Activated naive CD4-positive, alpha-beta T cell treated with Interleukin-2 at 50 U/mL for 16 hours (primary cell): ENCODE measurements around the gene SERPIND1.
A peak's percentile ranks its signal among the peaks of the same experiment; 100 is the strongest.
"Not testable (repeated sequence)": the region's sequence is repeated elsewhere in the genome, so short reads cannot be mapped to it uniquely, and the experiment has no call there.

Experiments used
- DNase-seq: peaks from one replicate; pipeline ENCODE4 v3.0.0-alpha.2; 2020

SERPIND1 gene

GRCh38 chr22:20773793-20774212, at the start of gene SERPIND1:
SERPIND1 (plus strand) TSS chr22:20774113; CDS start chr22:20779313, 5,200 bp downstream.
- DNase-seq: no peak

DNA sequence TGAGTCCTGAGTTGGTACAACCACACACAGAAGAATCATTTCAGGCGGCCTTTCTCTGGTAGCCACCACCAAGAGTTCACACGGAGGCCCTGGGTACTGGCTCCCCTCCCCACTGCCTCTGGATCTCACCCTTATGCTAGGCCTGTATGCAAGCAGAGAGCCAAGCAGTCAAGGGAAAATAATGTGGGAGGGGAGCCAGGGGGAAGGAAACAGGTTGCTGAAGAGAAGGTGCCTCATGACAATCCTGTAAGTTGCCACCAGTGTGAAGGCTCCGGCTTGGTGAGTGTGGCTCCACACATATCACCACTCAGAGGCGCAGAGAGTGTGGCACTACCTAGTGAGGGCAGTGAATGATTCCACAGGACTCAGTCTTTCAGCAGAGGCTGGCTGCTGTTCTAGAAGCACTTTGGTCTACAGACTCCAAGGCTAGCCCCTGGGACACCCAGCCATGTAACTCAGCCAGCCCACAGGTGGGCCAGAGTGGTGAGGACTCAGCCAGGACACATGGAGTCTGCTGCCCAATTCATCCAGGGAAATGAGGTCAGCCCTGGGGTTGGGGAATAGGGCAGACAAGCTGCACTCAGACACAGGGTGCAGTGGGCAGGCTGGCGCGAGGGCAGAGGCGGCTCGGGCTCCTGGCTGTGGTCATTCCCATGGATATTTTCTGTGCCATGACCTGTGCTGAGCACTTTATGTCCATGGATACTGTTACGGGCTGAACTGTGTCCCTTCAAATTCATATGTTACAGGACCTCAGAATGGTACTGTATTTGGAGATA, 49.0 kb upstream of the SERPIND1 start:
- DNase-seq: no peak

- DNase-seq: no peak
Measured at GRCh38 chr22:20725987-20726558, 47.8 kb upstream of the SERPIND1 start.

DNA sequence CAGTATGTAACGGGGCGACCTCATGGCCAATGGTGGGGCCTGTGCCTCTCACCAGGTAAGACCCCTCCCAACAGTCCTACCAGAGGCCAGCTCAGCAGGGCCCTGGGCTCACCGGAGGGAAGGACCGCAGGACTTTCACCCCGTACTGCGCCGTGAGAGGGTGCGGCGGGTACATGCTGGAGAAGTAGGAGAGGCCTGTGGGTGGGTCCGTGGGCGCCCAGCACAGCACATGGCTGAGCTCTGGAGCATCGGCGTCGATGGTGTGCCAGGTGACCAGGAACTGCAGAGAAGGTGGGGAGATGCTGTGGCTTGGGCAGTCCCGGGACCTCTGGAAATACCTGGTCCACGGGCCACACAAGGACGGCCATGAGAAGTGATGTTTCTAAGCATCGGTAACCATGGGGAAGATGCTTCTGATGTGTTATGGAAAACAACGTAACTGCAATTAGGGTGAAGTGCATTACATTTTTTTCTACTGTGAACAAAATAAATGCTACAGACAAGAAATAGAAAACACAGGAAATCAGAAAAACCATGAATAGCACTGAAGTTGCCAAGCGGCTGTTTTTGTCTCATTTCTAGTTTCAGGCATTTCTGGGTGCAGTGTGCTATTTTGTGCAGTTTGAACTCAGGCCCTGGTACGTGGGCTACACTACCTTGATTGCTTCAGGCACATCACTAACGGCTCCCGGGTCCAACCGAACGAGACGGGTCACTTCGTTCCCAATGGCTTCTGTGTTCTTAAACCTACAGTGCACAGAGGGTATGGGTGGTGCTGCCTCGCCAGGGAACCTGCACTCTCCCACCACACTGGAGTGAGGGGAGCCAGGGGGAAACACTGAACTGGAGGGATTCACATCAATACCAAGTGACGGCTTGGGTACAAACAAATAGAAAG, 46.5 kb upstream of the SERPIND1 start:
- DNase-seq: no peak

GRCh38 chr22:20728523-20729190, 45.3 kb upstream of the SERPIND1 start:
- no peak for DNase-seq

DNA sequence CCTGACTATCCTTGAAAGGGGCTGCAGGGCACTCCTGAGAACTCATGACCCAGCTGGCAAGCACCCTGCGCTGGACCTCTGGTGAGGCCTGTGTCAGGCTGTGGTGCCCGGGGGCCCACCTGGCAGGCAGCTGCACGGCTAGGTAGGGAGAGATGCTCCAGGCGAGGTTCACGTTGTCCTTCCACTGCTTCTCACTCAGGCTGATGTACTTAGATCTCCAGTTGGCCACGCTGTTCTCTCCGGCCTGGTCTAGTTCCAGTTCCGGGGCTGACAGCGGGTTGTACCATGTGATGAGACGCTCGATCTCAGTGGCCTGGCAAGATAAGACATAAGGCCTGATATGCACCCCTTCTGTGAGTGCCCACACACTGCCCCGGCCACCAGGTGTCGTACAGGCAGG, 44.7 kb upstream of the SERPIND1 start:
- DNase-seq: no peak

DNA sequence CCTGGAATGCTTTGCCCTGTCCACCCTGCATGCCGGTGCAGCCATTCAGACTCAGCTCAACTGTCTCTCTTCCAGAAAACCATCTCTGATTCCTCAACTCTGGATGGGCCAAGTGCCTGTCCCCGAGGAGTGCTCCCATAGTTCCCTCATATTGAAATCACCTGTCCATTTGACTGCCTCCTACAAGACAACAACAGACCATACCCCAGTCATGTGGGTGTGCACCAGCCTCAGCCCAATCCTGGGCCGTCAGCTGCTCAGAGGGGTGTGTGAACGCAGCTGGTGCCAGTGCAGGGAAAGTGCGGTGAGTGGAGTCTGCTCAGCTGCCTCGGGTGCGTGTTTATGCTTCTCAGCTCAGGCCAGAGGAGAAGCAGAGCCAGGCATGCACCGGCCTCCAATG, 41.5 kb upstream of the SERPIND1 start:
- DNase-seq: not testable (repeated sequence)

DNA sequence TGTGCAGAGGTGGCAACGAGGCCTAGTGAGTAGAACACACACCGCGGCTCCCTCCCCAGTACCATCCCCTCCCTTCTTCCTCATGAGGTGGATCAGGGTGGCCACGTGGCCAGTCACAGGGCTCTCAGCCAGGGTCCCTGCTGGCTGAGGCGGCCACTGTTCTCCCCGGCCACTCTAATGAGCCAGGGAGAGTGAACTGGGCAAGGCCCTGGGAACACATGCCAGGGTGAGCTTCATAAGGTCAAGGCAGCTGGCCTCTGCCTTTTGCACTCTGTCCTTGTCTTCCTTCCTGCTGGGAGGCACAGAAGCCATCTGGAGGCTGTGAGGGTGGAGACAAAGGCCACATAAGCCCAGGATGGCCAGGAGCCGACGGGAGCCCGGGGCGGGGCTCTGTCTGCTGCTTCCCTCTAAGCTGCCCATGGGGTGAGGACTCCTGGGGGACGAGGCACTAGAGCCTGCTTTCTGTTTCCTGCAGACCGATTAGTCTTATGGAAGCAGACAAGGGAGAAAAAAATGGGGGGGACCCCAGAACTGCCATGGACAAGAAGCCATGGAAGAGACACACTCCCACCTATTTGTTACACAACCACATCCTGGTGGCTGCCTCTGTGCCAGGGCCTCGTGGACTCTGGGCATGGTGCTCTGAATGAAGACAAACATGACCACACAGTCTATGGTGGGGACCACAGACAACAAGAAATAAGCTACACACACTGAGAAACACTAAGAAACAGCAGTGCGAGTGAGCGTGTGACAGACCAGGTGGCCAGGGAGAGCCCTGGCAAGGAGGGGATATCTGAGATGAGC, 38.4 kb upstream of the SERPIND1 start:
- DNase-seq: not testable (repeated sequence)

DNA sequence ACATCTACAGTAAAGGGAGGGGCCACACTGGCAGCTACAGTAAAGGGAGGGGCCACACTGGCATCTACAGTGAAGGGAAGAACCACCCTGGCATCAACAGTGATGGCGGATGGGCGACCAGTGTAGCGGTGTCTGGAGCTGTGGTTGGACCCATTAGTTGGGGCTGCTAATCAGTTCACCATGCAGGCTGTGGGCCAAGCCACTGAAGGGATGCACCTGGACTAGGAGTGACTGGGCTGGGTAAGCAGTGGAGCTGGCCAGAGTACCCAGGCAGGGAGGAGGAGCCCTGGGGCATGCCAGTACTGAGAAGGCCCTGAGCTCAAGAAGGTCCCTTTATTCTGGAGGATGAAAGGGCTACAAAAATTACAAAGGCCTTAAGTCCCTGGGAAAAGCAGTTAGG, 37.0 kb upstream of the SERPIND1 start:
- not testable (repeated sequence) for DNase-seq

DNA sequence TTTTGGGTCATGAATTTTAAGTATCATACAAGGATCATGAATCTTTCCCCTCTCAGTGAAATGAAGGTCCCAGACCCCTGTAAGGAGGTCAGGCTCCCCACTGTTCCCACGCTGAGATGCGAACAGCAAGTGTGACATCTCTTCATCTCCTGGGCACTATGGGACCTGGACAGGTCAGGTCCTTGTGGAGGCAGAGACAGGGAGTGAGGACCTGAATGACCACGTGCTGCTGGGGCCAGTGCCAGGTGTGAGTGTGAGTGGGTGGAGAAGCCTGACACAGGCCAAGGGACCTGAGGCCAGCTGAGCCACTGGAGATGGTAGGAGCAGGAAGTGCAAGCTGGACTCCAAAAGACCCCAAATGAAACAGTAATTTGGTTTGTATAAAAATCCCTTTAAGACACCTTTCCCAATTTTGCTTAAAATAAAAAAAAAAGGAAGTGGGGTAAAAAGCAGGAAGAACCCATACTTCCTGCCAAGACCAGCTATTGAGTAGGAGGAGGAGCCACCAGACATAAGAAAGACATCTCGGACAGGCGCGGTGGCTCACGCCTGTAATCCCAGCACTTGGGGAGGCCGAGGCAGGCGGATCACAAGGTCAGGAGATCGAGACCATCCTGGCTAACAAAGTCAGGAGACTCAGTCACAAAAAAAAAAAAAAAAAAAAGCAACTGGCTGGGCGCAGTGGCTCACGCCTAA, 35.4 kb upstream of the SERPIND1 start:
- DNase-seq: no peak

GRCh38 chr22:20740222-20740951, 33.5 kb upstream of the SERPIND1 start:
- DNase-seq: no peak

DNA sequence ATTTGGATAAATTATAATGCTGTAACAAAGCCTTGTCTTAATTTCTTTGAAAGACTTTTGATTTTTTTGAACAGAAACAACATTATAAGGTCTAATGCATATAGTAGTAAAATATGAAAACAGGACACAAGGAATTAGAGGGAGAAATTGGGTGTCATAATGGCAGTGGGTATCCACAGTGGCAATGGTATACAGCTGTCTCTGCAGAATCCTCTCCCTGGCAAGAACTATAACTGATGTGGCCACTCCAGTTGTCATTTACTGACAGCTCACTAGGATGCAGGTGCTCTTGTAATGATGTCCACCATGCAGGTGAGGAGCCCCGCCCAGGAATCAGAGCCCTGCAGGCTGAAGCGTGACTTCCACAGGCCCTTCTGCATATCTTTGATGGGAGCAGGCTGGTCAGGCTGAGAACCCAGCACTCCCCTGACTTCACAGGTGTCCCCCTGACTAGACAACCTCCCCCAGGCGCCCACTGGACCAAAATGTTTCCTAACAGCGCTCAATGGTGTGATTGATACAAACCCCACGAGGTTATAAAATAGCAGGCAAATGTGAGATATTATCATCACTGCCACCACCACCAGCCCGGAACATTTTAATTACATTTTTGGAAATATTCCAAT, 32.8 kb upstream of the SERPIND1 start:
- no peak for DNase-seq

DNA sequence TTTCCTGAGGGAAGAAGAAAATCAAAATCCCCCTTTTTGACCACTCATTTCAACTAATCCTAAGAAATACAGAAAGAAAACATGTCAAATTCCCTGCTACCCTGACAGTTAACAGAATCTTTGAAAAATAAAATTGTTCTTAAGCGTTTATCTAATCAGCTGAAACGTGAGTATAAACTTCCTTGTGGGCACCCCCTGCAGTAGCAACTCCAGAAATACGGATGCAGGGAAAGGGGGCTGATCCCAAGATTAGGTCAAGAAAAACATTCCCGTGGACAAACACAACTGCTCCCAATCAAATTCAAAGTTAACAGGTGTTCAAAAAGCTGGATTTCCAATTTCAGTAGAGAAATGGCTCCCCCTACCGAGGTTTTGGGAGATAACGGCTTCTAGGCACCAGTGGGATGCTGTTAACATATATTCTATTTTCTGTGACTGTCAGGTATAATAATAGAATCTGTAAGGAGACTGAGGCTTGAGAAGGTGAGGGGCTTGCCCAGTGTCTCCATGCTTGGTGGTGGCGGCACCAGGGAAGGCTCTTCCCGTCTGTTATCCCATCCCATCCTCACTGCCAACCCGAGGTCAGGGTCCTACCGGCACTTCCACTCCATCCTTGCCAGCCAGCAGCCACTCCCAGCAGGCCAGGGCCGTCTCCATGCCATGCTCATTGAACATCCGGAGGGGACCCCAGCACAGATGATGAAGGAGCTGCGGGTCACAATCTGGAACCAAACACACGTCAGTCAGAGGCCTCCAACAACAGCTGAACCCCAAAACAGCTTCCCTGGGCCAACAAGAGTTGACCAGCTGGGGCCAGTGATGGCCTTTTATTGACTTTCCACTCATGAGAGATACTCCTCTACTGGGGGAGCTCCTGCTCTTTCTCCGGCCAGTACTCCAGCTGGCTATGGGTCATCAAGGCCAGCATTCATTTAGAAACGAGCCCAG, 32.0 kb upstream of the SERPIND1 start:
- peak; percentile 40 for DNase-seq

DNA sequence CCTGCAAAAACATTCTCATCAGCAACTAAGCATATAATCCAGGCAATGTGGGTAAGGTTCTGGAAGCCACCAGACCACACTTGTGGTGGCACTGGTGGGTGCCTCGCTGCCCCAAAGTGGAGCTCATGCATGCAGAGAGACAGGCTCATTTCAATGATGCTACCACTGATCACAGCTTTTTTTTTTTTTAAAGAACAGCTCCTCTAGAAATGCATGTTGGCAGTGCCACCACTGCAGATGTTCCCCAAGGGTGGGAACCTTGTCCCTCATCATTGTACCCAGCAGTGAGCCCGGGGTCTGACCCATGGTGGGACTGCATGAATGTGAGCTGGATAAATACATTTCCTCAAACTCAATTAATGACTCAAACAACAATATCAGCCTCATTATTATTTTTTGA, 31.1 kb upstream of the SERPIND1 start:
- DNase-seq: no peak

- no peak for DNase-seq
Measured at GRCh38 chr22:20744456-20744855, 29.5 kb upstream of the SERPIND1 start.

DNA sequence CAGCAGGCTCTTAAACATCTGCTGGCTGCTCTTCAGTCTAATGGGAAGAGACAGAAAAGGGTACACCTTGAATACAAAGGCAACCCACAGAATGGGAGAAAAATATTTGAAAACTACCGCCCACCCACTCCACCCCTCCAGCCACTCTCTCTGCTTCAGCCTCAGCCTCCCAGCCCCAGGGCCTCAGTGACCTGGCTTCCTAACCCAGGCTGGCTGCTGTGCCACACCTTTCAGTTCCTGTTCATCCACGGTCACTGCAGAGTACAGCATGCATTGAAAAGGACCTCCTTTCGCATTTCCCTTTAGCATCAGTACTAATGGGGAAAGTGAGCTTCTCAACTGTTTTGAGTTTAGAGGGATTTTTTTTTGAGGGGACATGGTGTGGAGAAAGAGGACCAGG, 28.8 kb upstream of the SERPIND1 start:
- no peak for DNase-seq

DNA sequence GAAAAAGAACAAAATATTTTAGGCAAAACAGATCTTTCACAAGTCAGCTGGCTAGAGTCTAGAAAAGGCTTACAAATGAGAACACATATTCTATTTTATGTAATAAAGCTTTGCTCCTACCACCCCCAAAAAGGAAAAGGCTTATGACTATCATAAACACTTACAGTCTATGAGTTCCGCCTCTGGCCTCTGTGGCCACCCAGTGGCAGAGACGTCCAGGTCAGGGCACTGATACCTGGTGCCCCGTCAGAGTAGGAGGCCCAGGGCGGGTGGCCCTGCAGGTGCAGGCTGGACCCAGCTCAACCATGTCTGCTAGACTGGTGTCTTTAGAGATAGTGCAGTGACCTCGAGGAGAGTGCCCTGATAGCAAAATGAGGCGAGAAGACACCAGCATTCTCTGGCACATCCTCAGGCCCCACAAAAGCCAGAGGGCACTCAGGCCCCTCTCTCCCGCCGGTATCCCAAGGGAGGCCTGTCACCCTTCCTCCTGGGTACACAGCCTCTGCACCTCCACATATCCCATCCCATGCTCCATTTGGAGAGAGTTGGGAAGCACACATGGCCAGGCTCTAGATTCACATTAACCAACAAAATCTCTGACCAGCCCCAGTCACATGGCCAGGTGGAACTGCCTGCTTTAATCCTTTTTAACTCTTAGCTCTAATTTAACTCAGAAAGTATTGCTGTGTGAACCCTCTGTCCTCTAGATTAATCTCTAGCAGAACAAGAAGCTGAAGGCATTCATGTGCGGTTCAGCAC, 27.3 kb upstream of the SERPIND1 start:
- no peak for DNase-seq

DNA sequence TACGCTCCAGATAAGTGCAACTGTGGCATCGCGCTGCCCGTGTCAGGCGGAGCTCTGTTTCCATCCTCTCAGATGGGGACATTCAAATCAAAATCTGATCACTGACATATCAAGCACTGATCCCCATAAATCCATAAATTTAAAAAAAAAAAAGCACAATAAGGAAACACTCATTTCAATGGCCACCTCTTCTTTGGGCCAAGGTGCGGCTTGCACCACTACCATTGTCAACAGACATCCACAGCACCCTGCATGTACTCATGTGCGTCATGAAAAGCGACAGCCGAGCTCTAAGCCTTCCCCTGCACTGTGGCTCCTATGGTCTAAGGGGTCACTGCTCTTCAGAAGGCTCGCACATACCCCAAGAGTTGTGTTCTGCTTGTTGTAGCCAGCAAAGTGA, 26.7 kb upstream of the SERPIND1 start:
- no peak for DNase-seq
